ENCODE data around the gene ADCYAP1R1. TPM values are rescaled to one million over a fixed set of nuclear protein-coding genes. Genes with fewer than 3 reads are reported as not detected.

Gene ADCYAP1R1
- total and polyA plus RNA-seq, 2 of the 8 experiments (the other 6 are each of a cell fraction or from before 2014, with no cell fraction given), result 14.4 to 14.6 TPM

DNA sequence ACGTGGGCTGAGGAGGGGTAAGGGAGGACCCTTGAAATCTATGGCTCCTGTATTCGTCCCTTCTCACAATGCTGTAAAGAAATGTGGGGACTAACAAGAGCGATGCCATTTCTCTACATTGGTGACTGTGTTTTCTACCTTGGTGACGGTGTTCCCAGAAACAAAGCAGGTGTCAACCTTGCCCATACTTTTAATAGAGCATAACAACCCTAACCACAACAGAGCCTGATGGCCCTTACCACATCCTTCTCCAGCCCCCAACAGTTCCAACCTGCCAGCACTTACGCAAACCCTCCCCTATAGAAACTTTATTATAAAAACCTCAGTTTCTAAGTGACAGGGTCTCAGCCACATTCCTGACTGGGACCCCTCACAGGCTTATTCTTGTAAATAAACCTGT, 28.2 kb upstream of the ADCYAP1R1 start:
- no peak overlapping the region for H3K14ac ChIP-seq (ENCODE audit: insufficient read length)
- ChIA-PET CTCF (ENCODE audit: partially characterized antibody) (interaction anchor here (0.9 to 52.0 kb wide), 7 partner anchors 13 to 99 kb away, joined by 3 to 880 read pairs (median 9); partner anchors contain the start of gene ADCYAP1R1), POLR2A (ENCODE audit: partially characterized antibody) (interaction anchor here (1.8 kb wide), 1 partner anchor 40 kb away, joined by 9 read pairs; no protein-coding TSS in a partner anchor)
- no peak overlapping the region for H3K4ac ChIP-seq (replicated peaks; ENCODE audit: insufficient read length, low read depth, low read length)
- H3K9ac ChIP-seq (replicated peaks in 1 of 4; ENCODE audit: extremely low read depth in 1 of 4, low read depth in 3 of 4, low read length in 3 of 4), result no peak overlapping the region
- H2AK5ac ChIP-seq (ENCODE audit: low read depth, low read length), result no peak overlapping the region
- no peak for TF ChIP-seq NANOG (IDR thresholded peaks at IDR 0.05; ENCODE audit: insufficient read depth, low read depth, low read length, poor library complexity, severe bottlenecking)
- no peak for TF ChIP-seq SP4 (IDR thresholded peaks at IDR 0.05; ENCODE audit: low read length)
- no peak for DNase-seq (ENCODE audit: low read depth in 1 of 2, low spot score in 2 of 2)
- H3K23ac ChIP-seq (ENCODE audit: insufficient read length), result no peak overlapping the region
- H3K18ac ChIP-seq (ENCODE audit: extremely low read depth, low read length), result no peak overlapping the region
- no peak overlapping the region for H3K27ac ChIP-seq (ENCODE audit: low read depth, low read length)
- no peaks in the 10 kb centered on the region for H3K9me3 ChIP-seq (ENCODE audit: insufficient read depth in 2 of 2, low read depth in 1 of 2, low read length in 1 of 2)
- H4K20me1 ChIP-seq (replicated peaks in 1 of 2; ENCODE audit: control insufficient read depth in 1 of 2, insufficient read depth in 2 of 2, low read length in 2 of 2), result no peaks in the 10 kb centered on the region
- H2AFZ ChIP-seq (ENCODE audit: low read length), result no peak overlapping the region
- FAIRE-seq, result no peak
- no peak overlapping the region for H2BK20ac ChIP-seq (ENCODE audit: low read length)
- no peaks in the 10 kb centered on the region for H3K23me2 ChIP-seq (ENCODE audit: low read depth, low read length)
- H3K79me2 ChIP-seq (ENCODE audit: control insufficient read depth in 1 of 2, insufficient read depth in 2 of 2, low read length in 2 of 2), result no peaks in the 10 kb centered on the region
- H2BK120ac ChIP-seq (replicated peaks; ENCODE audit: low read depth, low read length), result no peak overlapping the region
- H3K36me3 ChIP-seq (ENCODE audit: control insufficient read depth in 2 of 4, insufficient read depth in 4 of 4, low read length in 3 of 4), result no peaks in the 10 kb centered on the region
- no peak overlapping the region for H3K56ac ChIP-seq (replicated peaks; ENCODE audit: insufficient read length, low read depth, low read length)
- no peak overlapping the region for H4K5ac ChIP-seq (ENCODE audit: insufficient read length, low read depth, low read length)
- no peak overlapping the region for H2BK15ac ChIP-seq (ENCODE audit: low read length)
- no peak overlapping the region for H3K4me2 ChIP-seq (ENCODE audit: insufficient read depth in 1 of 2, low read depth in 2 of 2, low read length in 2 of 2)
- no peaks in the 10 kb centered on the region for H3K27me3 ChIP-seq (replicated peaks in 1 of 4; ENCODE audit: control insufficient read depth in 3 of 4, extremely low read depth in 1 of 4, insufficient read depth in 3 of 4, low read length in 3 of 4)
- peaks cover 13 to 26% (median 18%) of the 10 kb centered on the region in 4 experiments for H3K4me1 ChIP-seq (replicated peaks in 1 of 4; ENCODE audit: control insufficient read depth in 3 of 4, insufficient read depth in 4 of 4, low read length in 3 of 4)
- 0 out of 2 replicates have a peak overlapping the region, but pooled peaks have one; percentile 71 for H2BK12ac ChIP-seq (ENCODE audit: low read depth, low read length)
- H3K79me1 ChIP-seq (ENCODE audit: low read depth, low read length), result no peaks in the 10 kb centered on the region; the same call in 1 of the 2 replicates
- no peak overlapping the region for H4K8ac ChIP-seq (ENCODE audit: extremely low read depth, insufficient read depth, low read length)
- no peak overlapping the region for H3K4me3 ChIP-seq (ENCODE audit: extremely low read depth in 1 of 4, insufficient read depth in 2 of 4, low read depth in 3 of 4, low read length in 4 of 4)
- WGBS, 2 experiments (ENCODE audit: extremely low coverage in 1 of 2, insufficient coverage in 1 of 2, insufficient read length in 1 of 2, insufficient replicate concordance in 2 of 2, low coverage in 1 of 2, low lambda C conversion rate in 2 of 2, missing lambda C conversion rate in 1 of 2), result 86% methylated on average over 5 of the region's 5 CpGs; no CpG with 5 or more reads in 1 of the 2 experiments
- H4K91ac ChIP-seq (replicated peaks; ENCODE audit: insufficient read length, low read length), result no peak overlapping the region
- no peak overlapping the region for H2BK5ac ChIP-seq (ENCODE audit: low read depth, low read length)
